ENCODE results near the gene SNF8.
A peak's percentile ranks its signal among the peaks of the same experiment; 100 is the strongest.

The SNF8 gene

GRCh38 chr17:48908047-48908843 lies 36.4 kb downstream of the SNF8 start, which contains the start of gene UBE2Z (continued):
- TF ChIP-seq, protein P1, sequence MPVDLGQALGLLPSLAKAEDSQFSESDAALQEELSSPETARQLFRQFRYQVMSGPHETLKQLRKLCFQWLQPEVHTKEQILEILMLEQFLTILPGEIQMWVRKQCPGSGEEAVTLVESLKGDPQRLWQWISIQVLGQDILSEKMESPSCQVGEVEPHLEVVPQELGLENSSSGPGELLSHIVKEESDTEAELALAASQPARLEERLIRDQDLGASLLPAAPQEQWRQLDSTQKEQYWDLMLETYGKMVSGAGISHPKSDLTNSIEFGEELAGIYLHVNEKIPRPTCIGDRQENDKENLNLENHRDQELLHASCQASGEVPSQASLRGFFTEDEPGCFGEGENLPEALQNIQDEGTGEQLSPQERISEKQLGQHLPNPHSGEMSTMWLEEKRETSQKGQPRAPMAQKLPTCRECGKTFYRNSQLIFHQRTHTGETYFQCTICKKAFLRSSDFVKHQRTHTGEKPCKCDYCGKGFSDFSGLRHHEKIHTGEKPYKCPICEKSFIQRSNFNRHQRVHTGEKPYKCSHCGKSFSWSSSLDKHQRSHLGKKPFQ (tag by site-specific recombination; IDR thresholded peaks at IDR 0.05), result peak; percentile 62; the same call in 1 of the 2 replicates
- TF ChIP-seq ZNF791 (tag by site-specific recombination; IDR thresholded peaks at IDR 0.05) (no peak), KLF16 (tag by site-specific recombination; IDR thresholded peaks at IDR 0.05) (peak; percentile 97), ZNF658 (tag by site-specific recombination; IDR thresholded peaks at IDR 0.05) (no peak), KLF1 (tag by site-specific recombination; IDR thresholded peaks at IDR 0.05) (peak; percentile 85), MZF1 (tag by site-specific recombination; IDR thresholded peaks at IDR 0.05; ENCODE audit: borderline replicate concordance) (peak; percentile 88), ZNF274 (IDR thresholded peaks at IDR 0.05; ENCODE audit: low read length) (no peak), ZNF274 (tag by site-specific recombination; IDR thresholded peaks at IDR 0.05; ENCODE audit: borderline replicate concordance) (no peak), ZFP69B (tag by site-specific recombination; IDR thresholded peaks at IDR 0.05) (peak; percentile 92), ZSCAN23 (tag by site-specific recombination; IDR thresholded peaks at IDR 0.05) (no peak), ZNF169 (tag by site-specific recombination; IDR thresholded peaks at IDR 0.05) (no peak), TRIM28 (IDR thresholded peaks at IDR 0.05; ENCODE audit: borderline replicate concordance, low read length) (no peak), ZNF350 (tag by site-specific recombination; IDR thresholded peaks at IDR 0.05) (no peak), ZNF114 (tag by site-specific recombination; IDR thresholded peaks at IDR 0.05) (no peak), ZNF560 (tag by site-specific recombination; IDR thresholded peaks at IDR 0.05; ENCODE audit: borderline replicate concordance) (no peak), ZNF660 (tag by site-specific recombination; IDR thresholded peaks at IDR 0.05) (peak; percentile 72), CTCF (tag by site-specific recombination; IDR thresholded peaks at IDR 0.05) (peak; percentile 83), ZNF394 (tag by site-specific recombination; IDR thresholded peaks at IDR 0.05; ENCODE audit: borderline replicate concordance) (peak; percentile 71; the same call in 1 of the 2 replicates), KLF7 (tag by site-specific recombination; IDR thresholded peaks at IDR 0.05; ENCODE audit: borderline replicate concordance) (peak; percentile 94), GLI4 (tag by site-specific recombination; IDR thresholded peaks at IDR 0.05) (no peak), RBAK (tag by site-specific recombination; IDR thresholded peaks at IDR 0.05) (no peak), SCRT1 (tag by site-specific recombination; IDR thresholded peaks at IDR 0.05; ENCODE audit: borderline replicate concordance) (no peak), SP2 (tag by site-specific recombination; IDR thresholded peaks at IDR 0.05) (peak; percentile 92), SP3 (tag by site-specific recombination; IDR thresholded peaks at IDR 0.05) (peak; percentile 98), ZNF416 (tag by site-specific recombination; IDR thresholded peaks at IDR 0.05) (no peak), ZNF211 (tag by site-specific recombination; IDR thresholded peaks at IDR 0.05; ENCODE audit: low read depth) (no peak), ZNF404 (tag by site-specific recombination; IDR thresholded peaks at IDR 0.05) (no peak), SP7 (tag by site-specific recombination; IDR thresholded peaks at IDR 0.05) (peak; percentile 79), ZBTB48 (tag by site-specific recombination; IDR thresholded peaks at IDR 0.05) (peak; percentile 78), ZFP41 (tag by site-specific recombination; IDR thresholded peaks at IDR 0.05; ENCODE audit: borderline replicate concordance) (no peak), YY1 (tag by site-specific recombination; IDR thresholded peaks at IDR 0.05) (peak; percentile 85), ZNF670 (tag by site-specific recombination; IDR thresholded peaks at IDR 0.05; ENCODE audit: low read depth) (no peak), ZNF596 (tag by site-specific recombination; IDR thresholded peaks at IDR 0.05) (no peak), ZNF140 (tag by site-specific recombination; IDR thresholded peaks at IDR 0.05) (no peak; the same call in 1 of the 2 replicates), HOXC10 (CRISPR knock-in tag; IDR thresholded peaks at IDR 0.05) (no peak)
- TF ChIP-seq, protein P2, sequence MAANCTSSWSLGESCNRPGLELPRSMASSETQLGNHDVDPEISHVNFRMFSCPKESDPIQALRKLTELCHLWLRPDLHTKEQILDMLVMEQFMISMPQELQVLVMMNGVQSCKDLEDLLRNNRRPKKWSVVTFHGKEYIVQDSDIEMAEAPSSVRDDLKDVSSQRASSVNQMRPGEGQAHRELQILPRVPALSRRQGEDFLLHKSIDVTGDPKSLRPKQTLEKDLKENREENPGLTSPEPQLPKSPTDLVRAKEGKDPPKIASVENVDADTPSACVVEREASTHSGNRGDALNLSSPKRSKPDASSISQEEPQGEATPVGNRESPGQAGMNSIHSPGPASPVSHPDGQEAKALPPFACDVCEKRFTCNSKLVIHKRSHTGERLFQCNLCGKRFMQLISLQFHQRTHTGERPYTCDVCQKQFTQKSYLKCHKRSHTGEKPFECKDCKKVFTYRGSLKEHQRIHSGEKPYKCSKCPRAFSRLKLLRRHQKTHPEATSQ (tag by site-specific recombination; IDR thresholded peaks at IDR 0.05), result no peak; the same call in 1 of the 2 replicates
- TF ChIP-seq, protein P3, sequence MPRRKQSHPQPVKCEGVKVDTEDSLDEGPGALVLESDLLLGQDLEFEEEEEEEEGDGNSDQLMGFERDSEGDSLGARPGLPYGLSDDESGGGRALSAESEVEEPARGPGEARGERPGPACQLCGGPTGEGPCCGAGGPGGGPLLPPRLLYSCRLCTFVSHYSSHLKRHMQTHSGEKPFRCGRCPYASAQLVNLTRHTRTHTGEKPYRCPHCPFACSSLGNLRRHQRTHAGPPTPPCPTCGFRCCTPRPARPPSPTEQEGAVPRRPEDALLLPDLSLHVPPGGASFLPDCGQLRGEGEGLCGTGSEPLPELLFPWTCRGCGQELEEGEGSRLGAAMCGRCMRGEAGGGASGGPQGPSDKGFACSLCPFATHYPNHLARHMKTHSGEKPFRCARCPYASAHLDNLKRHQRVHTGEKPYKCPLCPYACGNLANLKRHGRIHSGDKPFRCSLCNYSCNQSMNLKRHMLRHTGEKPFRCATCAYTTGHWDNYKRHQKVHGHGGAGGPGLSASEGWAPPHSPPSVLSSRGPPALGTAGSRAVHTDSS (tag by site-specific recombination; IDR thresholded peaks at IDR 0.05), result no peak

All from HEK293 (cell line).